HG02973 (cell line): ENCODE measurements around the gene RBMS2.
"Not testable (repeated sequence)": the region's sequence is repeated elsewhere in the genome, so short reads cannot be mapped to it uniquely, and the experiment has no call there.

Experiments
- ATAC-seq: cut with Tn5 transposase; IDR thresholded peaks from one replicate; pipeline ENCODE4 v1.9.1; 2021; ENCODE audit warnings: moderate library complexity; ENCODE audit not compliant: unreplicated experiment

RBMS2 gene

GRCh38 chr12:56514014-56514318, 7.7 kb upstream of the RBMS2 start:
- not testable (repeated sequence) for ATAC-seq

GRCh38 chr12:56517854-56518253, 3.8 kb upstream of the RBMS2 start:
- no peak for ATAC-seq

- no peak for ATAC-seq
These were observed 3.0 kb upstream of the RBMS2 start for GRCh38 chr12:56518570-56518969.

GRCh38 chr12:56520048-56520447, 1.6 kb upstream of the RBMS2 start:
- ATAC-seq = no peak

GRCh38 chr12:56520506-56520905, 1.1 kb upstream of the RBMS2 start:
- no peak for ATAC-seq

GRCh38 chr12:56521209-56521589, 421 bp upstream of the RBMS2 start:
- ATAC-seq = no peak

GRCh38 chr12:56522411-56523193, 982 bp downstream of the RBMS2 start:
- no peak for ATAC-seq

GRCh38 chr12:56528846-56529245, 7.2 kb downstream of the RBMS2 start:
- no peak for ATAC-seq

GRCh38 chr12:56529656-56530055, 8.0 kb downstream of the RBMS2 start:
- no peak for ATAC-seq

- no peak for ATAC-seq
These were observed 8.9 kb downstream of the RBMS2 start for GRCh38 chr12:56530390-56531055.

- no peak for ATAC-seq
These were observed 15.9 kb downstream of the RBMS2 start for GRCh38 chr12:56537546-56537945.

- no peak for ATAC-seq
These were observed 20.0 kb downstream of the RBMS2 start for GRCh38 chr12:56541631-56542030.

- no peak for ATAC-seq
These were observed 20.5 kb downstream of the RBMS2 start for GRCh38 chr12:56542164-56542563.

GRCh38 chr12:56545023-56545604, 23.5 kb downstream of the RBMS2 start:
- no peak for ATAC-seq

GRCh38 chr12:56546680-56547079, 25.1 kb downstream of the RBMS2 start:
- ATAC-seq = no peak

GRCh38 chr12:56551070-56551469, 29.4 kb downstream of the RBMS2 start:
- no peak for ATAC-seq

- peak; percentile 59 for ATAC-seq
These were observed 44.0 kb downstream of the RBMS2 start for GRCh38 chr12:56565510-56566101.

- ATAC-seq = no peak
These were observed 46.5 kb downstream of the RBMS2 start for GRCh38 chr12:56568146-56568545.

- ATAC-seq = no peak
These were observed 49.5 kb downstream of the RBMS2 start for GRCh38 chr12:56571121-56571520.

- no peak for ATAC-seq
These were observed 50.7 kb downstream of the RBMS2 start for GRCh38 chr12:56572288-56572687.

- no peak for ATAC-seq
These were observed 52.6 kb downstream of the RBMS2 start for GRCh38 chr12:56574210-56574609.

- ATAC-seq = not testable (repeated sequence)
These were observed 55.6 kb downstream of the RBMS2 start for GRCh38 chr12:56577248-56577647.
